NCI-H1105 (cell line): ENCODE measurements around the gene BTBD9.

Experiments used
- DNase-seq: peaks from one replicate; lab custom pipeline; 2025; lab: John Stamatoyannopoulos, UW

BTBD9 gene

GRCh38 chr6:38481211-38481836, 158.4 kb downstream of the BTBD9 start:
- DNase-seq: no peak

GRCh38 chr6:38480036-38480435, 159.7 kb downstream of the BTBD9 start:
- DNase-seq: no peak

- DNase-seq: no peak
Measured at GRCh38 chr6:38479331-38479730, 160.4 kb downstream of the BTBD9 start.

DNA sequence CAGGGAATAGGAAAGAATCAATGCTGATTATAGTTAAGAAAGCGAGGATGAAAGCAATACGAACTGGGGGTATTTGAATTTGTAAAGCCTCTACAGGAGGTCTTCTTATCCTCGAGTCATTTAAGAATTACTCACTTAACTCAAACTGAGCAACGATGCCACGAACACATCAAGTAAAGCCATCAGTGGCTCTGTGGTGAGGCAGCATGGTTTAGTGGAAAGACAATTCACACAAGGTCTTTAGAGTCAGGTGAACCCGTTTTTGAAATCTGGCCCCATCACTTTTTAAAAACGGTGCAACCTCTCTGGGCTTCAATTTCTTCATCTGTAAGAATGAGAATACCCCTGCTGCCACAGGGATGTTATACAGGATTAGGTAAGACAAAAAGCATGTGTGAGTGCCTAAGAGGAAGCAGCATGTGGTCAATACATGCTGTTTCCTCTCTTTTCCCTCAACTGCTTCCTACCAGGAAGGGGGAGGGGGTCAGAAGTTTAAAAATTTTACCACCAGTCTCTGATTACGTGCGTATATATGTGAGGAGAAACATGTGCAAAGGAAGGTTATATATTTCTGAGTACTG, 162.0 kb downstream of the BTBD9 start:
- no peak for DNase-seq

DNA sequence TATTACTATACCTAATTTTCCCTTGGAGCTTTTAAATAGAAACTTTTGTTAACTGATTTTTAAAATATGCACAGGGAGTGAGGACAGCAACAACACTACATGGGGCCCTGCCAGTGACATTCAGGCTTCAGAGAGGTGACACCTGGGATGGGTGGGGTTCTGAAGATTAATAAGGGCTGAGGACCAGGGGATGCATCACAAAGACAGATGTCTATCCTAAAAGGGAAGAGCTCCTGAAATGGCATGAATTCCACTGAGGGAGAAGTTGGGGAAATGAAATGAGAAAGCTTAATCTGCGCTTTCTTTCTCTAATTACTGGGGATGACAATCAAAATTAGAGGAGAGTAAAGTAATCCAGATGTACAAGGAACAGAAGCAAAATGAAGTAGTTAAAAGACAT, 162.8 kb downstream of the BTBD9 start:
- no peak for DNase-seq

- no peak for DNase-seq
Measured at GRCh38 chr6:38476141-38476540, 163.6 kb downstream of the BTBD9 start.

DNA sequence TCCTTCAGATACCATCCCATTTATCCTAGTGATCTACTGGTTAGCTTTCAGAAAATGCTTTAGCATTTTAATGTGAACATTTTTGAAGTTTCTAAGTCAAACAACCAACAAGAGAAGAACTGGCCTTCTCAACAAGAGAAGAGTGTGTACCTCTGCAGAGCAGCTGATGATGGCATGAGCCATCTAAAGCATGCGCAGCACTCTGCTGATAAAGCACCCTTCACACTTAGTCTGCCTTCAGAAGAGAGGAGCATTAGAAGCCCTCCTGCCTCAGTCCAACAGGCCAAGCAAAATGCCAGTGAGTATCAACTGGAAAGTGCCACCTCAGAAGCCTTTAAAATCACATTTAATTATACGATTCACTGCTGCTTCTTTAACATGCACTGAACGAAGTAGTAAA, 169.2 kb downstream of the BTBD9 start:
- no peak for DNase-seq

DNA sequence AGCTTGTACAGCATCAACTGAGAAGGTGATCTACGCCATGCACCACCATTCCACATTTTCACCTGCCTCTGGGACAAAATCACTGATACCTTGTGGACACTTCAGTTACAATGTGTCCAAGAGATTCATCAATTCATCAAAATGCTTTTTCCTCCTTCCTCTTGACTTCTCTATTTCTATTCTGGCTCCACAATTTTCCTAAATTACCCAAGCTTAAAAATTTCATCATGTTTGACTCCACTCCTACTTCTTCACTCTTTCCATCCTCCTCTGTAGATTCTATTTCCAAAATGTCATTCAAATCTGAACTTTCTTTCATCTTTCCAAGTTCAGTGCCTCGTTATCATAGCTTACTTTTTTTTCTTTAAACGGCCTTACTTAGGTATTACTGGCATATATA, 172.2 kb downstream of the BTBD9 start:
- DNase-seq: no peak

DNA sequence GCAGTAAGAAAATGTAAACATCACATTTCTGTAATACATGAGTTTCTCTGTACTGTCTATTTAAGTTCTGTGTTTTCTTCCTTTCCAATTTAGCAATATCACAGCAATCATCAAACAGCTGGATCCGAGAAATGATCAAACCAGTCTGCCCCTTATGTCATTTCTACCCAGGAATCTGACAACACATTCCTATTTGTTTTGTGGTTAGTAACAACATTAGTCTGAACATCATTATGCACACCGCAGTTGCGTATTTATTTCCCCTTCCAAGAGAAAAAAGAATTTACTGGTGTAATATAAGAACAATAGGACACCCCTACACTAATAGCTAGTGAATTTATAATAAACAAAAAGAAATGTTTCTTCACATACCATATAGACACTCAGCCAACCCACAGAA, 179.5 kb downstream of the BTBD9 start:
- DNase-seq: no peak

- no peak for DNase-seq
Measured at GRCh38 chr6:38459291-38459690, 180.4 kb downstream of the BTBD9 start.

GRCh38 chr6:38453861-38454260, 185.9 kb downstream of the BTBD9 start:
- DNase-seq: no peak

- DNase-seq: no peak
Measured at GRCh38 chr6:38452816-38453660, 186.7 kb downstream of the BTBD9 start.

DNA sequence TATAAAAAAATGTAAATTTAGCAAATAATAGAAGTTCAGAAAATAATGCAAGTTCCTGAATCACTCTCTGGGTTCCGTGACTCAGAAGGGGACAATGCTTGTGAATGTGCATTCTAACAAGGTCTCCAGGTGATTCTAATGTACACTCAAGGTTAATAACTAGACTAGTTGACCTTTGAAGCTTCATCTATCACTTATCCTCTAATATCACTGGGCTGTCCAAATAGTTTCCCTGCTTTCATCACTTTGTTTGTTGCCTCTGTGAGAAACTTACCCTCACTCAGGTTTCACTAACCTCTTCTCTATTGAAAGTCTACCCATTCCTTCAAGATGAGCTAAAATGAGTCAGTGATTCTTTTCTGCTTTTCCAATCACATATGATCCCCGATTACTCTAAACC, 189.0 kb downstream of the BTBD9 start:
- no peak for DNase-seq

- DNase-seq: no peak
Measured at GRCh38 chr6:38445925-38446324, 193.8 kb downstream of the BTBD9 start.

GRCh38 chr6:38445336-38445735, 194.4 kb downstream of the BTBD9 start:
- DNase-seq: no peak

DNA sequence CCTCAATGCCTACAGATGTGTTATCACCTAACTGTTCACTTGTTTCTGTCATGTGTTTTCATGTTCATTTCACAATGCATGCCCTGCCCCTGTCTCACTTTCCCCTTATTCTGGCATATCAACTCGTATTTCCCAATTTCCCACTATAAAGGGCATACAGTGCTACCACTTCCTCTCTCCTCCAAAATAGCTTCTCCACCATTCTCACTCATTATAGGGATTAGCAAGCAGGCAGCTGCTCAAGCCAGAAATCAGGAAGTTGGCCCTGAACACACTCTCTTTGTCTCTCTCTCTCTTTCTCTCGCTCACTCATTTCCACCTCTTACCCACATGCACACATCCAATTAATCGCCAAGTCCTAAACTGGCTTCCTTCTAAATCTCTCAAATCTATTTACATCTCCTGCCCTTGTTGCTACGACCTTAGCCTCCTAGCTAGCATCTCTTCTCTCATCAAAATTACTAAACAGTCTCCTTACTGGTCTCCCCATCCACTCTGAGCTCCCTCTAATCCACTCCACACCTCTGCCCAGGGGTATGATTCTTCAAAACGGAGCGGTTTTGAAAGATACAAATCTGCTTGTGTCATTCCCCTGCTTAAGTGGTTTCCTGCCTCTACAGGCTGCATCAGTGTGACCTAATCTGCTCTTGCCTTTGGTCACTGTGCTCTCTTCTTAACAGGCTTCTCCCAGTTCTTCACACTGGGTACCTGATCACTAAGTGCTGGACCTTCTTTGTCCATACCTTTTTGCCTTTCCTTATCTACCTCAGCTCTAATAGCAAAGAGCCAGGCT, 196.2 kb downstream of the BTBD9 start:
- DNase-seq: no peak

DNA sequence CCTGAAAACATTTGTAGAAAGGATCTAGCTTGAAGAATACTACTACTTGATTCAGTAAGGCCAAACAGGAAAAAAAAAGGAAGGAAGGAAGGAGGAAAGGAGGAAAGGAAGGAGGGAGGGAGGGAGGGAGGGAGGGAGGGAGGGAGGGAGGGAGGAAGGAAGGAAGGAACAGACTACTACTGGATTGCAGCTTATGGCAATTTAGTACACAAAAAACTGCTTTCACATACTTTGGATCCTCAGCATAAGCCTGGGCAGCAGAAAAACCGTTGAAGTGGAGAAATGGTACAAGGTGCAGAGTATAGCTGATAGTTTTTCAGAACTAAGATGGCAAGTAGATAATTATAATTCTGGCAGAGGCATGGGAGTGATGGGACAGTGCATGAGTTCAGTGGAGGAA, 201.6 kb downstream of the BTBD9 start:
- DNase-seq: no peak

DNA sequence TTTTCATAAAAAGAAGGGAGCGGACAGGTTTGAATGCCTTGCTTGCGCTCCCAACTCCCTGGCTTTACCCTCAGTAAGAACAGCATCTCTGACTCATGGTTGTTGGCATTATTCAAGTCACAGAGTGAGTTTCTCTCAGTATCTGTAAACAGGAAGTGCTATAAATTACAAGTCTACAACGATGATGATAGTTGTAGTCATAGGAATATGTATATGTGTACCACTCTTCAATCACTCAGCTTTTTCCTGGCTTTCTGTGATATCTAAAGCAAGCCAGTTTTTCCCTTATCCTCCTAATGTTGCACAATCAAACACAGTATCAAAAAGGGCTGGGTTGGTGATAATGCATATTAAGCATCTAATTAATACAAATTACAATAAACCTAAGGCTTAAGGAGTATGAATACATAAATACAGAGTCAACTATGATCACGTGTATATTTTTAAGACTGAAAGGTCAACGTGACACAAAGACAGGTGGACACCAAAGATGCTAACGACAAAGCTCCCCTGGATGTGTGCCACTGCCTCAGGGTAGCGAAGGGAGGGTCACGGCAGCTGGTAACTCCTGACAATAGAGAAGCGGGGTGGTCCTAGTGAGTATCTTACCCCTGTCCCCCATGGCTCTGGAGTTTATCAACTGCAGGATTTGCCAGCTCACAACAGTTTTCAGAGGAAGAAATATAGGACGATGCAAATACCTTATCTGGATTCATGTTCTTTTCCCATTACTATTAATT, 202.8 kb downstream of the BTBD9 start:
- DNase-seq: no peak

DNA sequence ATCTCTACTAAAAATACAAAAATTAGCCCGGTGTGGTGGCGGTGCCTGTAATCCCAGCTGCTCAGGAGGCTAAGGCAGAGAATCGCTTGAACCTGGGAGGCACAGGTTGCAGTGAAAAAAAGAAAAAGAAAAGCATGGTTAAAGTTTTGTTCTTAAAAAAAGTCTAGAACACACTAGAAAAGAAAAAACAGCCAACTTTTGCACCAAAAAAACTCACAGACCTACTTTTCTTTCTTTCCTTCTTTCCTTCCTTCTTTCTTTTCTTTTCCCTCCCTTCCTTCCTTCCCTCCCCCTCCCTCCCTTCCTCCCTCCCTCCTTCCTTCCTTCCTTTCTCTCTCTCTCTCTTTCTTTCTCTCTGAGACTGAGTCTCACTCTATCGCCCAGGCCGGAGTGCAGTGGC, 204.4 kb downstream of the BTBD9 start:
- no peak for DNase-seq

GRCh38 chr6:38434051-38434450, 205.7 kb downstream of the BTBD9 start:
- no peak for DNase-seq

- no peak for DNase-seq
Measured at GRCh38 chr6:38432479-38432878, 207.2 kb downstream of the BTBD9 start.

DNA sequence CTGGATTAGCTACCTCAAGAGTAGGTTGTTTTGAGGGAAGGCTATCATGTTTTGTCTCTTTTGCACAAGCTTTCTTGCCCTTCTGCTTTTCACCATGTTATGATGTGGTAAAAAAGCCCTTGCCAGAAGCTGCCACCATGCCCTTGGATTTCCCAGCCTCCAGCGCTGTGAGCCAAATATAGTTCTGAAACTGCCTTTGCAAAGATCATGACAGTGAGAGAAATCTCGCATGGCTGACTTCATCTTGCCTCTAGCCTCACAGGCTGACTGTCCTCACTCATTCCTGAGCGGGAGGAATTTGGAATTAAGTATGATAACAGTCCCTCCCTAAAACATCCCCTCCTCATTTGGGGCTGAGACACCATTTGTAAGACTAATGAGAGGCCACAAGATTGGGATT, 207.7 kb downstream of the BTBD9 start:
- no peak for DNase-seq
